HG03159 (cell line): Measurements from ENCODE around the gene AGTR1.
"Not testable (repeated sequence)": the region's sequence is repeated elsewhere in the genome, so short reads cannot be mapped to it uniquely, and the experiment has no call there.

ENCODE experiments used
- ATAC-seq: cut with Tn5 transposase; IDR thresholded peaks from one replicate; pipeline ENCODE4 v1.9.1; 2021; ENCODE audit warnings: mild to moderate bottlenecking, moderate library complexity; ENCODE audit not compliant: unreplicated experiment

The AGTR1 gene

DNA sequence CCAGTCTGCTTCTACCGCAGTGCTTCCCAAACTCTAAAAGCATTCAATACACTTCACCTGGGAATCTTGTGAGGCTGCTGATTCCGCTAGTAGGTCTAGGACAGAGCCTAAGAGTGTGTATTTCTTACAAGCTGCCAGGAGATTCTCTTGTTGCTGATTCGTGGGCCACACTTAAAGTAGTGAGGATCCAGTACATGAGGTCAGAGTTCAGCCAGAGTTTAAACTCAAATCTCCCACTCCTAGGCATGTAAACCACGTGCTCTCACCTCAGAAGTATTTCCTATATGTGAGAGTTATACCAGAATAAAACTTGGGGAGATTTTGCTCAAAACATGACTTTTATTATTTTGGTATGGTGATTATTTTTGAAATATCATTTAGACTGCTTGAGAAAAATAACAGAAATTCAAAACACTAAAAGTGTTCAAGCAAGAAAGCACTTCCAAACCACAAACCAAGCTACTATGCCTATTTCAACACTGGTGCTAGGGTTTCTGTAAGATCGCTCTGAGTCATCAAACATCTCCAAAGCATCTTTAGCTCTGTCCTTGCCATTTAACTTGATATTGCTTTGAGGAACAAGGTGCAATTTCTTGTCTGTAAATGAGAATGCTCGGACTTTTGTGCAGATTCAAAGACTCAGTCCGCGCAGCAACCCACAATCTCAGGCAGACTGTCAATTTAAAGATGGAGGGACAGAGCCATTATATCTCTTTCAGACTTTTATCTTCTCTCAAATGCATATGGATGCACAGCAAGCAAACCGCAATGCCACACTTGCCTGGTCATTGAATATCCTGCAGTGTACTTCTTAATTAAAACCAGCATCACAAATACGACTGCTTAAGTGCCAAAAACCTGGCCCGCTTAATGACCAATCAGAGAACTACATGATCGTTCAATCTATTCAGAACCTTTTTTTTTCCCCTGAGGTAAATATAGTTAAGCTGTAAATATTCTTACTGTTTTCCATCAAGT, 59.8 kb downstream of the AGTR1 start:
- no peak for ATAC-seq

GRCh38 chr3:148758303-148758884, 60.7 kb downstream of the AGTR1 start:
- ATAC-seq = no peak

- no peak for ATAC-seq
Measured at GRCh38 chr3:148759430-148759829, 61.7 kb downstream of the AGTR1 start.

GRCh38 chr3:148763156-148763680, 65.5 kb downstream of the AGTR1 start:
- no peak for ATAC-seq

DNA sequence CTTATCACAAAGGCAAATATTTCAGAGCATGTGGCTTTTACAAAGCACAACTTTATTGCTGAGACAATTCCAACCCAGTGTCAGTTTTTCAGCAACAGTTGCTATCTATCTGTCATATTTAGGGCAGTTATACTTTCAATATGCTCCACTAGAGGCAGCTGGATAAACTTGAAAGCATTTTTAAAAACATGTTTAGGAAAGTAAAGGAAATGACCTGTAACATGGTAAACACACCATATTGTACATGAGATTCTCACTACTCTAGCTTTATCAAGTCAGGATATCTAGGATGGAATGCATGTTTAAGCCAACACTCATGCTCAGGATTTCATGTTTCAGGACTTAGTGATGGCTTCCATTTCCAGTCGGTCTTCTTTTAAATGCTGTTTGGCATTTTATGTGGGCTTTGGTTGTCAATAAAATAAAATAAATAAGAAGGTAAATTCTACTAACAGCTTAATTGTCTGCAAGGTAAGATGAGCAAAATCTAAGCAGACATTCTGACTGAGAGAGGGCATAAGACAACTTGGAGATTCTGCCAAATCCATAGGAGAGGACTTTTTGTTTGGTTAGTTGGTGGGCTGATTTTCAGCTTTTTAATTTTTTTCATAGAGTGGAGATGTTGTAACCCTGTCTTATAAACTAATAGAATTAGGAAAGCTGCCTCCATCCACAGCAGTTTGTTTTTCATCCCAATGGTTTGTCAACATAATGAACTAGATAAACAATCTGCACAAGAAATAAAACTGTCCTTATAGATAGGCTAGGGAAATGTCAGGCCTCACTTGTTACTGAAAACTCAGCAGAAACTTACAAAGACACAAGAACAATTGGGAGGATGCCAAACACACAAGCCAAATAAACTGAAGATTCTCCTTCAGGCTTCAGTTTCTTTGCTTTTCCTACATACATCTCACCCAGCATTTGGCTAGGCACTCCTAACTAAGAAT, 66.6 kb downstream of the AGTR1 start:
- ATAC-seq = no peak

DNA sequence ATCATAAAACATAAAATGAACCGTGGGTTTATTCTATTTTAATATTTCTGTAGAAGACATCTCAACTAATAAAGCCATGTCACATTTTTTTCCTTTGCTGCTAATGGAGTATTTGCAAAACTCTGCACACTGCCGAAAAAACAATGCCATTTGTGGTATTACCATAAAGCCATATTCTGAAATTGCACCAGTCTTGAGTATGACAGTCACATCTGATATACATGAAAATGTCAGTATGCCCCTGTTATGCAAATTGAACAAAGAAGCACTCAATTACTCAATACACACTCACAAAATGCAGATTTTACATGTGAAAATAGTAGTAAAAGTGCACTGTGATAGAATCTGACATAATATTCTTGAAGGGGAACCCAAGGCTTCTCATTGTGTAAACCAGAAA, 74.7 kb downstream of the AGTR1 start:
- no peak for ATAC-seq

GRCh38 chr3:148772835-148773234, 75.1 kb downstream of the AGTR1 start:
- no peak for ATAC-seq

DNA sequence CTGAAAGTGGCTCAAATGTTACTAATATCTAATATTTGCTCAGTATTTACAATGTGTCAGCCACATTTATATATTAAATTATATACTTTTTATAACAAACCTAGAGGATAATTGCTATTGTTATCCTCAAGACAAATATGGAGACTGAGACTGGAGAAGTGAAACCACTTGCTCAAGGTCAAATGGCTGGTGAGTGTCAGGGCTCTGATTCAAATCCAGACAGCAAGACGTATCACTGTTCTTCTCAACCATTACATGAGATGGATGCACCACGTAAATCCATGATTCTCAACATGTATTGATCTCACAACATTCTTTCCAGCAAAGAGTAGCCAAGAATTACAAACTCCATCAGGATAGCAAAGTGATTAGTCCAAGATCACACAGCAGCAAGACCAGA, 76.1 kb downstream of the AGTR1 start:
- ATAC-seq = no peak

GRCh38 chr3:148778926-148779325, 81.2 kb downstream of the AGTR1 start:
- ATAC-seq = no peak

GRCh38 chr3:148785026-148785425, 87.3 kb downstream of the AGTR1 start:
- not testable (repeated sequence) for ATAC-seq

DNA sequence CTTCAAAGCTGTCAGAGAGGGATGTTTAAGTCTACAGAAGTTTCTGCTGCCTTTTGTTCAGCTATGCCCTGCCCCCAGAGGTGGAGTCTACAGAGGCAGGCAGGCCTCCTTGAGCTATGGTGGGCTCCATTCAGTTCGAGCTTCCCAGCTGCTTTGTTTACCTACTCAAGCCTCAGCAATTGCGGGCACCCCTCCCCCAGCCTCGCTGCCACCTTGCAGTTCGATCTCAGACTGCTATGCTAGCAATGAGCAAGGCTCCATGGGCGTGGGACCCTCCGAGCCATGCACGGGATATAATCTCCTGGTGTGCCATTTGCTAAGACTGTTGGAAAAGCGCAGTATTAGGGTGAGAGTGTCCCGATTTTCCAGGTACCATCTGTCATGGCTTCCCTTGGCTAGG, 88.5 kb downstream of the AGTR1 start:
- ATAC-seq = not testable (repeated sequence)

GRCh38 chr3:148789146-148789545, 91.4 kb downstream of the AGTR1 start:
- no peak for ATAC-seq

DNA sequence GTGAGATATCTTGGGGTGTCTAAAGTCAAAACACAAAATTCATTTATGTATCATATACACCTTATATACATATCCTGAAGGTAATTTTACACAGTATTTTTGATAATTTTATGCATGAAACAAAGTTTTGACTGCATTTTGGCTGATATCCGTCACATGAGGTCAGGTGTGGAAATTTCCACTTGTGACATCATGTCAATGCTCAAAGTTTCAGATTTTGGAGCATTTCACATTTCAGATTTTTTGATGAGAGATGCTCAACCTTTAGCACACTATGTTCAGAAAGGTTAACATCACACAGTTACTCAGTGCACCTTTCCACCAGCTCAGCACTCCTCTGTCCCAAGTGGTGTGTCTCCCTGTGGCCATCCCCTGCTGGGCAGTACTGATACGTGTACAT, 92.2 kb downstream of the AGTR1 start:
- no peak for ATAC-seq

DNA sequence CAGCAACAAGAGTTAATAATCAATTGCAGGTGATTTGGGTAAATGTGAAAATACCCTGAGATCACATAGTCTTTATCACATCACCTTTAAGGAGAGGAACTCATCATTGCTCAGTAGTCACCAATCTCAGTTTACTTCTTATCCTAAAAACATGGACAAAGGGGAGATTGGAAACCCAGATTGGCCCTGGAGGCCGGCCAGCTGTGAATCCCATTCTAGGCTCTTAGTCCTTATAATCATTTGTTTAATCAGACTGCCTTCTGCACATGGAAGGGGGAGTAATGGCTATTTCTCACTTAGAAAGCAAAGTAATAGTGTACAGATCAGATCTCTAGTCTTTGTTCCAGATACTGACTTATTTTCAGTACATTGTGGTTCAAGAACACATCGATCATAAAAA, 92.7 kb downstream of the AGTR1 start:
- ATAC-seq = no peak

- ATAC-seq = no peak
Measured at GRCh38 chr3:148790851-148791735, 93.4 kb downstream of the AGTR1 start.

GRCh38 chr3:148791920-148792319, 94.2 kb downstream of the AGTR1 start:
- ATAC-seq = no peak

DNA sequence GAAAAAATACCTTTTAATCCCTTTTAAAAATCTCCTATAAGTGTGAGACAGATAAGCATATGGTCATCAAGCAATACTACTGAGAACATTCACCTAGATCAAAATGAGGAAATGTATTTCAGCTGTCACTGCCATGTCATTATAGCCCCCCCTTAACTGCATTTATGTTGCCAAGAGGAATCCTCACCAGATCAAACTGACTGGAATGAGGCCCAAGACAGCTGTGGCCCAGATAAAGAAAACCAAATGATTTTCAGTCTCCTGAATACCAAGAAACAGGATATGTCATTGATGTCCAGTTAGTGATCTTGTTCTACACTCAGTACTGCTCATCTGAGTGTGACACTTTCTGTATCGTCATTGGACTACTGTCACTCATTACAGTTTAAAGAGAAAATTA, 94.8 kb downstream of the AGTR1 start:
- ATAC-seq = no peak
